H1 (cell line): ENCODE data around the gene LDLRAD3. TPM values are rescaled to one million over a fixed set of nuclear protein-coding genes. Genes with fewer than 3 reads are reported as not detected.

ENCODE experiments used
- CTCF ChIA-PET: fragments of 300-600 bp; sonication (Branson Sonifier 250); formaldehyde crosslinking; loops from one replicate; lab custom pipeline; 2021; ENCODE audit not compliant: partially characterized antibody; lab: Charles Lee
- POLR2A ChIA-PET: fragments of 300-600 bp; sonication (Branson Sonifier 250); formaldehyde crosslinking; loops from one replicate; lab custom pipeline; 2021; ENCODE audit warnings: inconsistent platforms; ENCODE audit not compliant: partially characterized antibody; lab: Charles Lee
- DNase-seq, 2 experiments: peaks; one replicate each; pipeline versions ENCODE4 v3.0.0 to v3.0.0-alpha.2; 2010 to 2022; ENCODE audit warnings: low spot score in 2 of 2, low read depth in 1 of 2, mixed read lengths in 1 of 2
- FAIRE-seq: peaks from 2 replicates; lab custom pipeline; 2011; peaks lifted over from hg19 to GRCh38; lab: Jason Lieb, UNC
- H2AFZ ChIP-seq: 2 replicates; pipeline ENCODE4 v1.8.1; 2012; ENCODE audit warnings: low read length, inconsistent platforms
- H2AK5ac ChIP-seq: 2 replicates; pipeline ENCODE4 v1.6.1; 2013; ENCODE audit warnings: low read depth, low read length
- H2BK120ac ChIP-seq: replicated peaks from 2 replicates; pipeline ENCODE3; 2013; ENCODE audit warnings: low read depth, low read length, inconsistent platforms
- H2BK12ac ChIP-seq: 2 replicates; pipeline ENCODE4 v1.6.1; 2013; ENCODE audit warnings: low read depth, low read length
- H2BK15ac ChIP-seq: 2 replicates; pipeline ENCODE4 v1.6.1; 2013; ENCODE audit warnings: low read length
- H2BK20ac ChIP-seq: 2 replicates; pipeline ENCODE4 v1.6.1; 2013; ENCODE audit warnings: low read length
- H2BK5ac ChIP-seq: 2 replicates; pipeline ENCODE4 v1.6.1; 2013; ENCODE audit warnings: low read depth, low read length
- H3K14ac ChIP-seq: 2 replicates; pipeline ENCODE4 v1.6.1; 2013; ENCODE audit warnings: inconsistent platforms; ENCODE audit not compliant: insufficient read length
- H3K18ac ChIP-seq: 2 replicates; pipeline ENCODE4 v1.6.1; 2013; ENCODE audit warnings: low read length; ENCODE audit errors: extremely low read depth
- H3K23ac ChIP-seq: 2 replicates; pipeline ENCODE4 v1.6.1; 2013; ENCODE audit warnings: inconsistent platforms; ENCODE audit not compliant: insufficient read length
- H3K23me2 ChIP-seq: 2 replicates; pipeline ENCODE4 v1.6.1; 2013; ENCODE audit warnings: low read depth, low read length
- H3K27ac ChIP-seq: 2 replicates; pipeline ENCODE4 v1.6.1; 2011; ENCODE audit warnings: low read depth, low read length, inconsistent platforms
- H3K27me3 ChIP-seq, 4 experiments: replicated peaks in 1 of 4; 1 replicate in 1 of 4; 2 replicates in 3 of 4; pipeline versions ENCODE4 v1.6.1 to v1.8.1; 2011 to 2013; ENCODE audit warnings: low read length in 3 of 4, mild to moderate bottlenecking in 3 of 4, inconsistent platforms in 2 of 4, mixed read lengths in 2 of 4, moderate library complexity in 1 of 4; ENCODE audit not compliant: control insufficient read depth in 3 of 4, insufficient read depth in 3 of 4; ENCODE audit errors: extremely low read depth in 1 of 4
- H3K36me3 ChIP-seq, 4 experiments: 2 replicates each; pipeline versions ENCODE4 v1.6.1 to v1.8.1; 2011 to 2013; ENCODE audit warnings: mild to moderate bottlenecking in 4 of 4, low read length in 3 of 4, moderate library complexity in 2 of 4, control low read depth in 1 of 4, inconsistent platforms in 1 of 4; ENCODE audit not compliant: insufficient read depth in 4 of 4, control insufficient read depth in 2 of 4
- H3K4ac ChIP-seq: replicated peaks from 2 replicates; pipeline ENCODE3; 2013; ENCODE audit warnings: low read length, low read depth, mixed read lengths, inconsistent platforms; ENCODE audit not compliant: insufficient read length
- H3K4me1 ChIP-seq, 4 experiments: replicated peaks in 1 of 4; 1 replicate in 1 of 4; 2 replicates in 3 of 4; pipeline versions ENCODE4 v1.6.1 to v1.8.1; 2011 to 2013; ENCODE audit warnings: low read length in 3 of 4, inconsistent platforms in 2 of 4, mixed read lengths in 1 of 4; ENCODE audit not compliant: insufficient read depth in 4 of 4, control insufficient read depth in 3 of 4
- H3K4me2 ChIP-seq, 2 experiments: 2 replicates each; pipeline versions ENCODE4 v1.6.1 to v1.8.1; 2011 to 2013; ENCODE audit warnings: low read depth in 2 of 2, low read length in 2 of 2, control low read depth in 1 of 2, inconsistent platforms in 1 of 2, mild to moderate bottlenecking in 1 of 2; ENCODE audit not compliant: insufficient read depth in 1 of 2
- H3K4me3 ChIP-seq, 4 experiments: fragments of 200-600, 300-600 bp in 1 of 4; sonication (generic), shearing (Covaris generic), sonication (Bioruptor Twin) in 1 of 4; 2 replicates each; pipeline versions ENCODE4 v1.5.1 to v1.8.1; 2011 to 2016; ENCODE audit warnings: low read length in 4 of 4, low read depth in 3 of 4, control low read depth in 2 of 4, inconsistent platforms in 2 of 4, mild to moderate bottlenecking in 2 of 4, mixed read lengths in 1 of 4, moderate library complexity in 1 of 4; ENCODE audit not compliant: insufficient read depth in 2 of 4; ENCODE audit errors: extremely low read depth in 1 of 4
- H3K56ac ChIP-seq: replicated peaks from 2 replicates; pipeline ENCODE3; 2013; ENCODE audit warnings: low read depth, mild to moderate bottlenecking, mixed read lengths, low read length, inconsistent platforms; ENCODE audit not compliant: insufficient read length
- H3K79me1 ChIP-seq: 2 replicates; pipeline ENCODE4 v1.6.1; 2013; ENCODE audit warnings: low read depth, low read length, control low read depth
- H3K79me2 ChIP-seq, 2 experiments: 2 replicates each; pipeline versions ENCODE4 v1.6.1 to v1.8.1; 2012 to 2013; ENCODE audit warnings: low read length in 2 of 2, mild to moderate bottlenecking in 2 of 2, inconsistent platforms in 1 of 2; ENCODE audit not compliant: insufficient read depth in 2 of 2, control insufficient read depth in 1 of 2
- H3K9ac ChIP-seq, 4 experiments: replicated peaks in 1 of 4; 1 replicate in 1 of 4; 2 replicates in 3 of 4; pipeline versions ENCODE4 v1.6.1 to v1.8.1; 2011 to 2013; ENCODE audit warnings: low read depth in 3 of 4, low read length in 3 of 4, control low read depth in 2 of 4, mild to moderate bottlenecking in 2 of 4, moderate library complexity in 2 of 4, inconsistent platforms in 1 of 4; ENCODE audit errors: extremely low read depth in 1 of 4
- H3K9me3 ChIP-seq, 2 experiments: 2 replicates each; pipeline versions ENCODE4 v1.6.1 to v1.8.1; 2012 to 2013; ENCODE audit warnings: mild to moderate bottlenecking in 2 of 2, moderate library complexity in 2 of 2, control low read depth in 1 of 2, inconsistent platforms in 1 of 2, low read depth in 1 of 2, low read length in 1 of 2, mixed read lengths in 1 of 2; ENCODE audit not compliant: insufficient read depth in 2 of 2
- H4K20me1 ChIP-seq, 2 experiments: replicated peaks in 1 of 2; 2 replicates each; pipeline versions ENCODE3 to v1.8.1; 2011 to 2013; ENCODE audit warnings: inconsistent platforms in 2 of 2, low read length in 2 of 2, mild to moderate bottlenecking in 1 of 2; ENCODE audit not compliant: insufficient read depth in 2 of 2, control insufficient read depth in 1 of 2
- H4K5ac ChIP-seq: 2 replicates; pipeline ENCODE4 v1.6.1; 2013; ENCODE audit warnings: low read length, low read depth, mixed read lengths, inconsistent platforms; ENCODE audit not compliant: insufficient read length
- H4K8ac ChIP-seq: 2 replicates; pipeline ENCODE4 v1.8.0; 2013; ENCODE audit warnings: mild to moderate bottlenecking, moderate library complexity, low read length, inconsistent platforms; ENCODE audit not compliant: insufficient read depth; ENCODE audit errors: extremely low read depth
- H4K91ac ChIP-seq: replicated peaks from 2 replicates; pipeline ENCODE3; 2013; ENCODE audit warnings: low read length, mixed read lengths, inconsistent platforms; ENCODE audit not compliant: insufficient read length
- CREB1 ChIP-seq: IDR thresholded peaks from 2 replicates; pipeline ENCODE4 v1.6.1; 2012; ENCODE audit warnings: inconsistent platforms
- CTBP2 ChIP-seq: IDR thresholded peaks from 2 replicates; pipeline ENCODE4 v1.7.0; 2011; ENCODE audit warnings: borderline replicate concordance, mild to moderate bottlenecking, moderate library complexity, mixed read lengths, low read length; ENCODE audit not compliant: insufficient read depth, insufficient read length
- EGR1 ChIP-seq: IDR thresholded peaks from 2 replicates; pipeline ENCODE4 v1.6.1; 2011; ENCODE audit warnings: low read depth, low read length, borderline replicate concordance
- KDM5A ChIP-seq: fragments of 200-600 bp; IDR thresholded peaks from 2 replicates; pipeline ENCODE4 v1.7.1; 2012; ENCODE audit warnings: mild to moderate bottlenecking, low read length, inconsistent platforms, mixed read lengths
- MAX ChIP-seq: IDR thresholded peaks from 2 replicates; pipeline ENCODE4 v1.6.1; 2012; ENCODE audit warnings: inconsistent platforms
- NRF1 ChIP-seq: IDR thresholded peaks from 2 replicates; pipeline ENCODE4 v1.6.1; 2011; ENCODE audit warnings: mild to moderate bottlenecking, low read depth, low read length, improper control_type of control experiment
- RBBP5 ChIP-seq: IDR thresholded peaks from 2 replicates; pipeline ENCODE4 v1.7.1; 2012; ENCODE audit warnings: low read depth, mild to moderate bottlenecking, inconsistent platforms, low read length, moderate library complexity, borderline replicate concordance
- RNF2 ChIP-seq: fragments of 200-900, 300-1000 bp; sonication (generic); IDR thresholded peaks from 2 replicates; pipeline ENCODE4 v1.7.1; 2016; ENCODE audit warnings: borderline replicate concordance, low read depth, mild to moderate bottlenecking, antibody characterized with exemption, low read length; ENCODE audit not compliant: poor library complexity, severe bottlenecking; ENCODE audit errors: missing control alignments
- SAP30 ChIP-seq: fragments of 300-600 bp; sonication (generic); IDR thresholded peaks from 2 replicates; pipeline ENCODE4 v1.7.1; 2012; ENCODE audit warnings: low read length, moderate library complexity, mild to moderate bottlenecking, inconsistent platforms; ENCODE audit not compliant: insufficient read depth, insufficient replicate concordance
- TAF7 ChIP-seq: optimal IDR thresholded peaks from 2 replicates; pipeline ENCODE3; 2011; ENCODE audit warnings: low read depth, mild to moderate bottlenecking, inconsistent platforms, low read length, moderate library complexity, borderline replicate concordance
- TCF12 ChIP-seq: IDR thresholded peaks from 2 replicates; pipeline ENCODE4 v1.6.1; 2011; ENCODE audit warnings: low read depth, mild to moderate bottlenecking, low read length
- TEAD4 ChIP-seq: IDR thresholded peaks from 2 replicates; pipeline ENCODE4 v1.6.1; 2012; ENCODE audit warnings: low read depth, low read length, inconsistent platforms, mixed read lengths
- WGBS, 2 experiments: shearing (Covaris generic) in 1 of 2; methylation state at CpG; one replicate each; pipeline versions ENCODE4 v1.1.6 to v1.1.7; 2013 to 2015; ENCODE audit warnings: low lambda C conversion rate in 2 of 2, mixed read lengths in 2 of 2, inconsistent platforms in 1 of 2, low coverage in 1 of 2, missing lambda C conversion rate in 1 of 2; ENCODE audit not compliant: insufficient replicate concordance in 2 of 2, insufficient coverage in 1 of 2, insufficient read length in 1 of 2; ENCODE audit errors: extremely low coverage in 1 of 2, missing lambda C conversion rate in 1 of 2; 5-methylcytosine and 5-hydroxymethylcytosine counted together
- polyA plus RNA-seq, 7 experiments: library from polyadenylated mRNA; depleted of rRNA in 3 of 7; stranded (reverse) in 5 of 7; unstranded in 2 of 7; fragments of >200 nt in 5 of 7; fragments of 200-250 nt in 2 of 7; gene quantifications; 1 replicate in 5 of 7; 2 replicates in 1 of 7; 4 replicates in 1 of 7; pipeline versions ENCODE4 v1.2.1 to v1.2.3, GENCODE V29; 2011 to 2013; ENCODE audit warnings: missing spikeins in 2 of 7, mixed read lengths in 2 of 7
- total RNA-seq: library from RNA; stranded (reverse); fragmentation: NEBNext Ultra II Directional; extraction: Animal tissue kit (Norgen Biotek cat#: 25700); gene quantifications from 2 replicates; pipeline ENCODE4 v1.2.1, GENCODE V29; 2021

LDLRAD3 gene
- total and polyA plus RNA-seq, 2 of the 8 experiments (the other 6 are each of a cell fraction or from before 2014, with no cell fraction given) = 18.6 to 22.8 TPM

GRCh38 chr11:36247493-36247892 is 303.6 kb downstream of the LDLRAD3 start:
- FAIRE-seq = no peak
- H2BK120ac ChIP-seq = no peak overlapping the region
- no peak overlapping the region for H3K56ac ChIP-seq
- no peak overlapping the region for H3K14ac ChIP-seq
- no peak overlapping the region for H3K4ac ChIP-seq
- H2BK15ac ChIP-seq = no peak overlapping the region
- H2BK5ac ChIP-seq = no peak overlapping the region
- no peak overlapping the region for H4K5ac ChIP-seq
- H3K9me3 ChIP-seq = peaks cover 0 to 6% of the 10 kb centered on the region in 2 experiments; a peak in 1 of 4 replicates
- H3K79me2 ChIP-seq = no peaks in the 10 kb centered on the region
- no peak overlapping the region for H3K27ac ChIP-seq
- no peak overlapping the region for H2AK5ac ChIP-seq
- H3K9ac ChIP-seq = no peak overlapping the region
- no peak for DNase-seq
- H2BK12ac ChIP-seq = no peak overlapping the region
- no peak overlapping the region for H4K8ac ChIP-seq
- no peaks in the 10 kb centered on the region for H4K20me1 ChIP-seq
- H3K4me1 ChIP-seq = no peaks in the 10 kb centered on the region
- no peak overlapping the region for H3K4me2 ChIP-seq
- no peaks in the 10 kb centered on the region for H3K27me3 ChIP-seq
- no peaks in the 10 kb centered on the region for H3K36me3 ChIP-seq
- H2AFZ ChIP-seq = no peak overlapping the region
- H3K4me3 ChIP-seq = no peak overlapping the region
- ChIA-PET CTCF (interaction anchor here (0.7 to 4.1 kb wide), 4 partner anchors 13 to 425 kb away, joined by 3 to 25 read pairs (median 4); no protein-coding TSS in a partner anchor), POLR2A (no interaction called here)
- H3K79me1 ChIP-seq = no peaks in the 10 kb centered on the region; the same call in 1 of the 2 replicates
- H2BK20ac ChIP-seq = no peak overlapping the region
- no peak overlapping the region for H3K23ac ChIP-seq
- H3K23me2 ChIP-seq = no peaks in the 10 kb centered on the region
- H4K91ac ChIP-seq = no peak overlapping the region
- TF ChIP-seq RNF2 = no peak
- TF ChIP-seq KDM5A = no peak
- TF ChIP-seq TAF7 = no peak
- no peak for TF ChIP-seq CREB1
- TF ChIP-seq TCF12 = no peak
- TF ChIP-seq TEAD4 = no peak
- TF ChIP-seq SAP30 = no peak
- TF ChIP-seq MAX = no peak
- no peak for TF ChIP-seq RBBP5
- TF ChIP-seq NRF1 = no peak
- no peak for TF ChIP-seq CTBP2
- no peak for TF ChIP-seq EGR1
- 64% methylated on average over 3 of the region's 3 CpGs; no CpG with 5 or more reads in 1 of the 2 experiments for WGBS, 2 experiments
- no peak overlapping the region for H3K18ac ChIP-seq
